Measurements from ENCODE around the gene KCNE3.

The KCNE3 gene

GRCh38 chr11:74466916-74467885 lies at the start of gene KCNE3:
Gene KCNE3 (minus strand): TSS chr11:74467549. CDS start chr11:74457563, 9,986 bp downstream.
- no peak for DNase-seq (ENCODE audit: low read depth in 2 of 2)

GRCh38 chr11:74507582-74507981 lies 40.2 kb upstream of the KCNE3 start:
- no peak for DNase-seq (ENCODE audit: low read depth in 2 of 2)

- DNase-seq (ENCODE audit: low read depth in 2 of 2), result no peak
Measured at GRCh38 chr11:74506823-74507222, 39.5 kb upstream of the KCNE3 start.

GRCh38 chr11:74505911-74506310 lies 38.6 kb upstream of the KCNE3 start:
- DNase-seq (ENCODE audit: low read depth in 2 of 2), result no peak

- no peak for DNase-seq (ENCODE audit: low read depth in 2 of 2)
Measured at GRCh38 chr11:74504100-74504691, 36.8 kb upstream of the KCNE3 start.

GRCh38 chr11:74494916-74495315 lies 27.6 kb upstream of the KCNE3 start:
- no peak for DNase-seq (ENCODE audit: low read depth in 2 of 2)

- no peak for DNase-seq (ENCODE audit: low read depth in 2 of 2)
Measured at GRCh38 chr11:74493791-74494630, 26.7 kb upstream of the KCNE3 start.

- peak; percentile 95 to 96 for DNase-seq (ENCODE audit: low read depth in 2 of 2)
Measured at GRCh38 chr11:74492974-74493790, 25.8 kb upstream of the KCNE3 start, which contains the start of gene LIPT2. Gene LIPT2 (minus strand): TSS chr11:74493724. CDS start chr11:74493703, 21 bp downstream.

- no peak for DNase-seq (ENCODE audit: low read depth in 2 of 2)
Measured at GRCh38 chr11:74492084-74492483, 24.7 kb upstream of the KCNE3 start.

GRCh38 chr11:74490941-74491340 lies 23.6 kb upstream of the KCNE3 start:
- DNase-seq (ENCODE audit: low read depth in 2 of 2), result no peak

- no peak for DNase-seq (ENCODE audit: low read depth in 2 of 2)
Measured at GRCh38 chr11:74487875-74488274, 20.5 kb upstream of the KCNE3 start.

- no peak for DNase-seq (ENCODE audit: low read depth in 2 of 2)
Measured at GRCh38 chr11:74485868-74486267, 18.5 kb upstream of the KCNE3 start.

GRCh38 chr11:74480688-74481417 lies 13.5 kb upstream of the KCNE3 start:
- no peak for DNase-seq (ENCODE audit: low read depth in 2 of 2)

- no peak for DNase-seq (ENCODE audit: low read depth in 2 of 2)
Measured at GRCh38 chr11:74479732-74480123, 12.4 kb upstream of the KCNE3 start.

- no peak for DNase-seq (ENCODE audit: low read depth in 2 of 2)
Measured at GRCh38 chr11:74478877-74479731, 11.8 kb upstream of the KCNE3 start.

- DNase-seq (ENCODE audit: low read depth in 2 of 2), result no peak
Measured at GRCh38 chr11:74476536-74476935, 9.2 kb upstream of the KCNE3 start.

- no peak for DNase-seq (ENCODE audit: low read depth in 2 of 2)
Measured at GRCh38 chr11:74474316-74474715, 7.0 kb upstream of the KCNE3 start.

GRCh38 chr11:74473382-74474173 lies 6.2 kb upstream of the KCNE3 start:
- no peak for DNase-seq (ENCODE audit: low read depth in 2 of 2)

All from stimulated activated CD8-positive, alpha-beta memory T cell treated with anti-CD3 and anti-CD28 coated beads, Interleukin-15, amount 100 ng/mL, for 4 hours (primary cell).